Tibial artery (tissue), 4 donors: ENCODE measurements around the gene ZNRF3.

Experiments
- DNase-seq, 2 donors: peaks; one replicate each; pipeline ENCODE4 v3.0.0-alpha.2; 2019
- H3K27ac ChIP-seq, 2 donors: fragments of 200-600 bp; sonication (generic) in 1 of 2; 1 replicate in 1 of 2; 2 replicates in 1 of 2; pipeline ENCODE4 v1.5.1; 2018 to 2019; ENCODE audit warnings: mild to moderate bottlenecking in 1 of 2
- H3K27me3 ChIP-seq, 2 donors: fragments of 200-600 bp; sonication (generic) in 1 of 2; one replicate each; pipeline versions ENCODE4 v1.5.1 to v1.6.0; 2016 to 2019
- H3K36me3 ChIP-seq, 3 donors: fragments of 200-600 bp; sonication (generic) in 2 of 3; one replicate each; pipeline ENCODE4 v1.5.1; 2016 to 2019; ENCODE audit warnings: mild to moderate bottlenecking in 2 of 3
- H3K4me1 ChIP-seq, 4 donors: fragments of 200-600 bp; sonication (generic) in 2 of 4; 1 replicate in 3 of 4; 2 replicates in 1 of 4; pipeline ENCODE4 v1.5.1; 2016 to 2019
- H3K4me3 ChIP-seq, 2 donors: fragments of 200-600 bp; sonication (generic) in 1 of 2; 1 replicate in 1 of 2; 2 replicates in 1 of 2; pipeline ENCODE4 v1.5.1; 2018 to 2019; ENCODE audit warnings: mild to moderate bottlenecking in 2 of 2
- H3K9me3 ChIP-seq, 3 donors: fragments of 200-600 bp; sonication (generic) in 1 of 3; one replicate each; pipeline ENCODE4 v1.5.1; 2016 to 2019
- intact Hi-C: fragments of 100-400 bp; cut with DNase I; formaldehyde crosslinking; loops from one replicate; pipeline ENCODE4 v1.15.0; 2023; ENCODE audit warnings: low total_unique reads
- TF ChIP-seq, protein P1 (sequence below), 2 experiments: fragments of 200-600 bp in 1 of 2; fragments of 450-650 bp in 1 of 2; IDR thresholded peaks; one replicate each; pipeline ENCODE4 v1.5.1; 2017 to 2019; ENCODE audit warnings: antibody characterized with exemption in 2 of 2, mild to moderate bottlenecking in 1 of 2, moderate library complexity in 1 of 2

ZNRF3 gene

DNA sequence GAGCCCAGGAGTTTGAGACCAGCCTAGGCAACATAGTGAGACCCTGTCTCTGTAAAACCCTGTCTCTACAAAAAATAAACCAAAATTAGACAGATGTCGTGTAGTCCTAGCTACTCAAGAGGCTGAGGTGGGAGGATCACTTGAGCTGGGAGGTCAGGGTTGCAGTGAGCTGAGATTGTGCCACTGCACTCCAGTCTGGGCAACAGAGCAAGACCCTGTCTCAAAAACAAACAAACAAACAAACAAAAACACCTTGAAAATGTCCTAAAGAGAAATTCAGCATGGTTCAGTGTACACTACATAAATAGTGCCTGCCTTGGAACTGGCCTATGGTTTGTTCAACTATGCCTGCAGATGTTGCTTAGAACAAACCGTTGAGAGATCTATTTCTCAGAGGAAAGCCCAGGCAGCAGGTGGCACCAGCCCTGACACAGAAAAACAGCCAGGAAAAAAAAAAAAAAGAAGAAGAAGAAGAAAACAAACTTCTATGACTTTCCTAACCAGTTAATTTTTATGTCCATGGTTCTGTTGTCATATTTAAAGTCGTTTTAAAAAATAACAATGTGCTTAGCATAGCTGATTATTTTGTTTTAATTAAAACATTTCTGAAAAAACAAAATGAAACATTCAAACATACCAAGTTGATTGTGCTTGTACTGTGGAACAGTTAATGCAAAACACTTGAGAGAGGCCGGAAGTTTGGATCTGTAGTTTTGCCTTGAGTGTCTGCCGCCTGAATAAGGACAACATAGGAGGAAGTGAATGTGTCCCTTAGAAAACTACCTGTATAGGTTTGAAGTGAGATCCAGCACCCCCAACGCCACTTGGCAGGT is 194.9 kb downstream of the ZNRF3 start:
- DNase-seq: no peak
- H3K4me1 ChIP-seq: peaks cover 0 to 12% (median 9%) of the 10 kb centered on the region in 4 donors
- no peak overlapping the region for H3K4me3 ChIP-seq
- TF ChIP-seq, protein P1, sequence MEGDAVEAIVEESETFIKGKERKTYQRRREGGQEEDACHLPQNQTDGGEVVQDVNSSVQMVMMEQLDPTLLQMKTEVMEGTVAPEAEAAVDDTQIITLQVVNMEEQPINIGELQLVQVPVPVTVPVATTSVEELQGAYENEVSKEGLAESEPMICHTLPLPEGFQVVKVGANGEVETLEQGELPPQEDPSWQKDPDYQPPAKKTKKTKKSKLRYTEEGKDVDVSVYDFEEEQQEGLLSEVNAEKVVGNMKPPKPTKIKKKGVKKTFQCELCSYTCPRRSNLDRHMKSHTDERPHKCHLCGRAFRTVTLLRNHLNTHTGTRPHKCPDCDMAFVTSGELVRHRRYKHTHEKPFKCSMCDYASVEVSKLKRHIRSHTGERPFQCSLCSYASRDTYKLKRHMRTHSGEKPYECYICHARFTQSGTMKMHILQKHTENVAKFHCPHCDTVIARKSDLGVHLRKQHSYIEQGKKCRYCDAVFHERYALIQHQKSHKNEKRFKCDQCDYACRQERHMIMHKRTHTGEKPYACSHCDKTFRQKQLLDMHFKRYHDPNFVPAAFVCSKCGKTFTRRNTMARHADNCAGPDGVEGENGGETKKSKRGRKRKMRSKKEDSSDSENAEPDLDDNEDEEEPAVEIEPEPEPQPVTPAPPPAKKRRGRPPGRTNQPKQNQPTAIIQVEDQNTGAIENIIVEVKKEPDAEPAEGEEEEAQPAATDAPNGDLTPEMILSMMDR (IDR thresholded peaks at IDR 0.05): no peak
- intact Hi-C loops: no loop called here
- no peak overlapping the region for H3K27ac ChIP-seq
- no peaks in the 10 kb centered on the region for H3K27me3 ChIP-seq
- no peaks in the 10 kb centered on the region for H3K9me3 ChIP-seq
- H3K36me3 ChIP-seq: no peaks in the 10 kb centered on the region

DNA sequence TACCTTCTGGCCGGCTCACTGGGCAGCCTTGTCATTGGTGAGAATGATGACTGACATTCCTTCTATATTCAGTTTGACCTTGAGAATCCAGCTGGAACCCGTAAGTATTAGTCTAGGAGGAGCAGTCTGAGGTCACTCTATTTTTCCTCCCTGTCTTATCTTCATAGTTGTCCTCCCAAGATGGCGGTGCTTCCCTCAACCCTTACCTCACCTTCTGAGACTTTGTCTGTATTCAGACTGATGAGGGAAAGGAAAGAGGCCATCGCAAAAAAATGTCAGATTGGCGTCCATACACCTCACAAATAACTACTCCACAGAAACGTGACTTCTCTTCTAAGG is 195.5 kb downstream of the ZNRF3 start:
- Histone ChIP-seq H3K4me3 (no peak overlapping the region), H3K9me3 (no peaks in the 10 kb centered on the region), H3K27ac (no peak overlapping the region), H3K27me3 (no peaks in the 10 kb centered on the region), H3K4me1 (peaks cover 0 to 6% (median 3%) of the 10 kb centered on the region in 4 donors), H3K36me3 (no peaks in the 10 kb centered on the region)
- no peak for DNase-seq
- intact Hi-C loops: no loop called here
- TF ChIP-seq, protein P1 (IDR thresholded peaks at IDR 0.05): no peak

DNA sequence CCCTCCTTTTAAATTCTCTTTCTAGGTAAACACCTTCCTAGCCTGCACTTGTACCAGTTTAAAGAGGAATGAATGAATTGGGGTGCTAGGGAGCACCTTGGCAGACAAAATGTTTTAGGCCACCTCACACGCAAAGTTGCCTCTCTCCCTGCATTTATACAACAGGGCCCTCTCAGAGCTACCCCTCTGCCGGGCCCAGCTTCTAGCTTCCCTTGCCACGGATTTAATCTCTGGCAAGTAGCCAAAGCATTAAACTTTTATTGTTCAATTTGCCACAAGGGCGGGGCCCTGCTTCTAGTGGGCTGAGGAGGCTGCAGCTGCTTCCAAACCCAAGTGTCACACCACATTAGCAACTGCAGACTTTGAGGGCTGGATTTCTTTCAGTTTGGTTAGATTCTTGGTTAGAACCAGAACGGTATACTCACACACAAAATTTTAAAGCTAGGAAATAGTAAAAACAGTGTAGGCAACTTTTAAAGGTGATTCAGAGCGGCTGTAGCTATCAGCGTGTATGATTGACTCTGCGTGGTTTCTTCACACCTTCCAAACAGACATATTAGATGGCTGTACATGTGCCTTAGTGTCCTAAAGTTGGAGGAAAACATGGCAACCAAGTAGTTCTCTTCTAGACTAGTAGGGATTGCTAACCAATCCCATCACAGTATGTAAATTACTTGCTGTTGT is 196.0 kb downstream of the ZNRF3 start:
- Histone ChIP-seq H3K27me3 (no peaks in the 10 kb centered on the region), H3K4me1 (peaks cover 0 to 1% (median 0%) of the 10 kb centered on the region in 4 donors), H3K9me3 (no peaks in the 10 kb centered on the region), H3K27ac (no peak overlapping the region), H3K36me3 (no peaks in the 10 kb centered on the region), H3K4me3 (no peak overlapping the region)
- TF ChIP-seq, protein P1 (IDR thresholded peaks at IDR 0.05): no peak
- no peak for DNase-seq
- intact Hi-C loops: no loop called here

DNA sequence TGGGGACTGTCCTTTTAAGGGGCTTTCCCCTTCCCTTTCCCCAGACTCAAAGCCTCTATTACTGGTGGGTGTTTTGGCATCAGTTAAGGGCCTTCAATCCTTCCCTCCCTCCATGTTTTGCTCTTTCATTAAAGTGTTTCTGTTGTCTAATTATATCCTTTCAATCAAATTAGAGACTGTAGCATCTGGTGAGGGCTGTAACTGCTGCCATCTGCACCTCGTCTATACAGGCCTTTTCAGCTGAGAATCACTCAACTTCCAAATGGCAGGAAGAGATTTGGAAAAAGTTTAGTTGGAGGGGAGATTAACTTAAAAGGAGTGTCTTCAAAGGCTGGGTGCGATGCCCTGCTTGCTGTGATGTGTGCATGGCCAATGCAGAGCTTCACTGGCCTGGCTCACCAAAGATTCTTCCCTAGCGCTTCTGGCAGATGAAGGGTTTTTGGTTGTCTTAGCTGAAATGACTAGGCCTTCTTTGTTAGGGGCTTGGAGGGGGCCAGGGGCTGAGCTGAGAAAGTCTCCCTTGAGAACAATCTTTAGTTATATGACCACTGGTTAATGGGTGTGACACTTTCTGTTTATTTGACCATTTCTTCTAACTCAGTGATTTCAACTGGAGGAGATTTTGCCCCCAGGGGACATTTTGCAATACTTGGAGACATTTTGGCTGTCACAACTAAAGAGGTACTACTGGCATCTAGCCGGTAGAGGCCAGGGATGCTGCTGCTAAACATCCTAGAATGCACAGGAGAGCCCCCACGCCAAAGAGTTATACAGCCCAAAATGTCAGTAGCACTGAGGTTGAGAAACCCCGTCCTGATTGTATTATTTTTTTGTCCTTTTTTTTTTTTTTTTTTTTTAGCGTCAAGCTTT is 197.0 kb downstream of the ZNRF3 start:
- intact Hi-C loops: no loop called here

More for the DNA sequence above, 197.0 kb downstream of the ZNRF3 start:
- Histone ChIP-seq H3K36me3 (no peaks in the 10 kb centered on the region), H3K9me3 (no peaks in the 10 kb centered on the region), H3K27ac (no peak overlapping the region), H3K4me3 (no peak overlapping the region), H3K27me3 (no peaks in the 10 kb centered on the region), H3K4me1 (no peaks in the 10 kb centered on the region)
- TF ChIP-seq, protein P1 (IDR thresholded peaks at IDR 0.05): no peak
- peak in 1 of 2 donors; percentile 56 for DNase-seq
